K562 (cell line): ENCODE measurements around the gene PRKG1.

Experiments used
- CTCF ChIP-seq, 3 experiments: IDR thresholded peaks in 2 of 3; conservative IDR thresholded peaks in 1 of 3; 2 replicates each; pipeline ENCODE4 v1.5.1; 2011 to 2012; ENCODE audit warnings: low read length in 3 of 3, mild to moderate bottlenecking in 3 of 3, control low read depth in 2 of 3, improper control_type of control experiment in 1 of 3, inconsistent platforms in 1 of 3, low read depth in 1 of 3, mixed read lengths in 1 of 3, moderate library complexity in 1 of 3; ENCODE audit not compliant: insufficient read depth in 2 of 3
- EGR1 ChIP-seq: fragments of 450-650 bp; conservative IDR thresholded peaks from 2 replicates; pipeline ENCODE4 v1.6.1; 2017; ENCODE audit warnings: mild to moderate bottlenecking
- ELK1 ChIP-seq: sonication (generic); formaldehyde crosslinking; IDR thresholded peaks from 2 replicates; pipeline ENCODE4 v1.8.1; 2022; ENCODE audit warnings: missing genetic modification reagents
- L3MBTL2 ChIP-seq: fragments of 450-650 bp; IDR thresholded peaks from 2 replicates; pipeline ENCODE4 v1.6.1; 2016; ENCODE audit warnings: mild to moderate bottlenecking, moderate library complexity
- ZNF274 ChIP-seq: IDR thresholded peaks from 2 replicates; pipeline ENCODE4 v1.6.1; 2011; ENCODE audit warnings: low read depth, mild to moderate bottlenecking, low read length, moderate library complexity, borderline replicate concordance

- TF ChIP-seq L3MBTL2 (no peak), CTCF (IDR thresholded peaks at IDR 0.05 in 2 of 3, conservative IDR thresholded peaks at IDR 0.05 in 1 of 3; ENCODE audit: insufficient read depth in 2 of 3, low read depth in 1 of 3, low read length in 3 of 3) (no peak), ELK1 (CRISPR knock-in tag) (no peak), EGR1 (no peak), ZNF274 (no peak)
Observed at GRCh38 chr10:51100221-51100620, 25.9 kb downstream of the PRKG1 start.
